Activated T-helper 9 cell treated with anti-CD3 and anti-CD28 coated beads, Interleukin-2, amount 50 U/mL, for 16 hours (primary cell): Measurements from ENCODE around the gene AGAP2.
"Not testable (repeated sequence)": the region's sequence is repeated elsewhere in the genome, so short reads cannot be mapped to it uniquely, and the experiment has no call there.

Experiments
- DNase-seq: peaks from one replicate; pipeline ENCODE4 v3.0.0-alpha.2; 2020; ENCODE audit warnings: low read depth

AGAP2 gene

GRCh38 chr12:57694459-57695019 lies 44.0 kb downstream of the AGAP2 start:
- DNase-seq, result no peak

GRCh38 chr12:57693659-57694458 lies 44.7 kb downstream of the AGAP2 start, which contains the start of gene OS9:
Gene OS9 (plus strand): TSS chr12:57694132. CDS start chr12:57694162, 30 bp downstream.
- peak; percentile 87 for DNase-seq

GRCh38 chr12:57693317-57693658 lies 45.3 kb downstream of the AGAP2 start:
- no peak for DNase-seq

- DNase-seq, result no peak
Measured at GRCh38 chr12:57692500-57692899, 46.0 kb downstream of the AGAP2 start.

- no peak for DNase-seq
Measured at GRCh38 chr12:57688931-57689330, 49.6 kb downstream of the AGAP2 start.

GRCh38 chr12:57687862-57688261 lies 50.7 kb downstream of the AGAP2 start:
- no peak for DNase-seq

- DNase-seq, result no peak
Measured at GRCh38 chr12:57679697-57680096, 58.8 kb downstream of the AGAP2 start.

- not testable (repeated sequence) for DNase-seq
Measured at GRCh38 chr12:57677947-57678346, 60.6 kb downstream of the AGAP2 start.

- no peak for DNase-seq
Measured at GRCh38 chr12:57674691-57675090, 63.9 kb downstream of the AGAP2 start.
